Astrocyte of the spinal cord (primary cell): Measurements from ENCODE around the gene ADGRB2.

ENCODE experiments used
- DNase-seq: peaks from one replicate; pipeline ENCODE4 v3.0.0; 2011; ENCODE audit warnings: low read depth, low spot score
- H3K4me3 ChIP-seq: 2 replicates; pipeline ENCODE4 v1.5.1; 2011; ENCODE audit warnings: low read depth, mild to moderate bottlenecking, low read length, moderate library complexity
- in situ Hi-C: cut with HindIII; loops from 2 replicates; pipeline ENCODE4 v1.10.0; 2017; ENCODE audit warnings: low sequenced_read_pairs
- TF ChIP-seq, protein P1 (sequence below): IDR thresholded peaks from 2 replicates; pipeline ENCODE4 v1.5.1; 2012; ENCODE audit warnings: low read depth, mild to moderate bottlenecking, low read length, inconsistent platforms

Gene ADGRB2

GRCh38 chr1:31755197-31755611 lies 8.9 kb downstream of the ADGRB2 start:
- no peak overlapping the region for H3K4me3 ChIP-seq
- DNase-seq, result no peak
- TF ChIP-seq, protein P1, sequence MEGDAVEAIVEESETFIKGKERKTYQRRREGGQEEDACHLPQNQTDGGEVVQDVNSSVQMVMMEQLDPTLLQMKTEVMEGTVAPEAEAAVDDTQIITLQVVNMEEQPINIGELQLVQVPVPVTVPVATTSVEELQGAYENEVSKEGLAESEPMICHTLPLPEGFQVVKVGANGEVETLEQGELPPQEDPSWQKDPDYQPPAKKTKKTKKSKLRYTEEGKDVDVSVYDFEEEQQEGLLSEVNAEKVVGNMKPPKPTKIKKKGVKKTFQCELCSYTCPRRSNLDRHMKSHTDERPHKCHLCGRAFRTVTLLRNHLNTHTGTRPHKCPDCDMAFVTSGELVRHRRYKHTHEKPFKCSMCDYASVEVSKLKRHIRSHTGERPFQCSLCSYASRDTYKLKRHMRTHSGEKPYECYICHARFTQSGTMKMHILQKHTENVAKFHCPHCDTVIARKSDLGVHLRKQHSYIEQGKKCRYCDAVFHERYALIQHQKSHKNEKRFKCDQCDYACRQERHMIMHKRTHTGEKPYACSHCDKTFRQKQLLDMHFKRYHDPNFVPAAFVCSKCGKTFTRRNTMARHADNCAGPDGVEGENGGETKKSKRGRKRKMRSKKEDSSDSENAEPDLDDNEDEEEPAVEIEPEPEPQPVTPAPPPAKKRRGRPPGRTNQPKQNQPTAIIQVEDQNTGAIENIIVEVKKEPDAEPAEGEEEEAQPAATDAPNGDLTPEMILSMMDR, result no peak
- in situ Hi-C loops, result no loop called here

DNA sequence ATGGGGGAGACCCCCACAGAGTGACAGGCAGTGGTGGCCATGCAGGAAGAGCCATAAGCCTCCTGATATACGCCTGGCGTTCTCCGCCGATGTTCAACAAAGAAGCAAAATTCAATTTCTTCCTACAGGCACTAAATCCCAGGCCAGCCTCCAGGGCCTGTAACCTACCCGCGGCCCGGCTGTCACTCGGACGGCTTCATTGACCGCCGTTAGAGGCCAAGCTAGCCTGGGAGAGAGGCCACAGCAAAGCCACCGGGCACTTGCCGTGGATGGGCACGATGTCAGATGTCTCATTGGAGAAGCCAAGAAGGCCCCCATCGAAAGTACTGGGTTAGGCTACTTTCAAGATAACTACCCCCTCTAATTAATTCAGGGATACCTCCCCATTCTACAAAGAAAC lies 9.7 kb downstream of the ADGRB2 start:
- H3K4me3 ChIP-seq, result no peak overlapping the region
- DNase-seq, result no peak
- in situ Hi-C loops, result no loop called here
- TF ChIP-seq, protein P1, result no peak

- in situ Hi-C loops, result no loop called here
- no peak overlapping the region for H3K4me3 ChIP-seq
- no peak for DNase-seq
- TF ChIP-seq, protein P1, result no peak
Measured at GRCh38 chr1:31753707-31754349, 10.3 kb downstream of the ADGRB2 start.

- DNase-seq, result no peak
- TF ChIP-seq, protein P1, result no peak
- H3K4me3 ChIP-seq, result no peak overlapping the region
- in situ Hi-C loops, result no loop called here
Measured at GRCh38 chr1:31752952-31753475, 11.1 kb downstream of the ADGRB2 start.

GRCh38 chr1:31752258-31752657 lies 11.9 kb downstream of the ADGRB2 start:
- no peak for DNase-seq
- TF ChIP-seq, protein P1, result no peak
- in situ Hi-C loops, result no loop called here
- no peak overlapping the region for H3K4me3 ChIP-seq

GRCh38 chr1:31751822-31752241 lies 12.3 kb downstream of the ADGRB2 start:
- DNase-seq, result no peak
- no peak overlapping the region for H3K4me3 ChIP-seq
- in situ Hi-C loops, result no loop called here
- TF ChIP-seq, protein P1, result no peak
